Vagina (tissue), 2 donors: Measurements from ENCODE around the gene MGAM2.

ENCODE experiments used
- POLR2A ChIP-seq, 2 donors: fragments of 450-650 bp; IDR thresholded peaks; one replicate each; pipeline ENCODE4 v1.6.1; 2017; ENCODE audit warnings: antibody characterized with exemption in 2 of 2, mild to moderate bottlenecking in 2 of 2, moderate library complexity in 2 of 2
- TF ChIP-seq, protein P1 (sequence below), 3 experiments: fragments of 450-650 bp in 2 of 3; fragments of 200-600 bp in 1 of 3; sonication (generic) in 1 of 3; IDR thresholded peaks; one replicate each; pipeline ENCODE4 v1.5.1; 2017 to 2019; ENCODE audit warnings: antibody characterized with exemption in 3 of 3, mild to moderate bottlenecking in 2 of 3, moderate library complexity in 2 of 3

DNA sequence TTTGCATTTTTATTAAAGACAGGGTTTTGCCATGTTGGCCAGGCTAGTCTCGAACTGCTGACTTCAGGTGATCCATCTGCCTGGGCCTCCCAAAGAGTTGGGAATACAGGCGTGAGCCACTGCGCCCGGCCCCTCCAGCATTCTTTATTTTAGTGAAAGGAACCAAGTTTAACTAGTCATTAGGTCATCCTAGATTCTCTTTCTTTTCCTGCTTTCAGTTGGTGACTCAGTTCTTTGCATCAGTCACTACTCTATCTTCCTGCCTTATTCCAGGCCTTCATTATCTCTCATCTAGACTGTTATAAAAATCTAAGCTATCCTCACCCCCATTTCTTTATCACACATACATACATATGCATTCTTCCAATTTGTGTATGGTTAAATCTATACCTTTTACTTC, 82.7 kb downstream of the MGAM2 start:
- TF ChIP-seq, protein P1, sequence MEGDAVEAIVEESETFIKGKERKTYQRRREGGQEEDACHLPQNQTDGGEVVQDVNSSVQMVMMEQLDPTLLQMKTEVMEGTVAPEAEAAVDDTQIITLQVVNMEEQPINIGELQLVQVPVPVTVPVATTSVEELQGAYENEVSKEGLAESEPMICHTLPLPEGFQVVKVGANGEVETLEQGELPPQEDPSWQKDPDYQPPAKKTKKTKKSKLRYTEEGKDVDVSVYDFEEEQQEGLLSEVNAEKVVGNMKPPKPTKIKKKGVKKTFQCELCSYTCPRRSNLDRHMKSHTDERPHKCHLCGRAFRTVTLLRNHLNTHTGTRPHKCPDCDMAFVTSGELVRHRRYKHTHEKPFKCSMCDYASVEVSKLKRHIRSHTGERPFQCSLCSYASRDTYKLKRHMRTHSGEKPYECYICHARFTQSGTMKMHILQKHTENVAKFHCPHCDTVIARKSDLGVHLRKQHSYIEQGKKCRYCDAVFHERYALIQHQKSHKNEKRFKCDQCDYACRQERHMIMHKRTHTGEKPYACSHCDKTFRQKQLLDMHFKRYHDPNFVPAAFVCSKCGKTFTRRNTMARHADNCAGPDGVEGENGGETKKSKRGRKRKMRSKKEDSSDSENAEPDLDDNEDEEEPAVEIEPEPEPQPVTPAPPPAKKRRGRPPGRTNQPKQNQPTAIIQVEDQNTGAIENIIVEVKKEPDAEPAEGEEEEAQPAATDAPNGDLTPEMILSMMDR (IDR thresholded peaks at IDR 0.05), result no peak
- no peak for TF ChIP-seq POLR2A (IDR thresholded peaks at IDR 0.05)
